ENCODE measurements around the gene TAF3.

Gene TAF3

DNA sequence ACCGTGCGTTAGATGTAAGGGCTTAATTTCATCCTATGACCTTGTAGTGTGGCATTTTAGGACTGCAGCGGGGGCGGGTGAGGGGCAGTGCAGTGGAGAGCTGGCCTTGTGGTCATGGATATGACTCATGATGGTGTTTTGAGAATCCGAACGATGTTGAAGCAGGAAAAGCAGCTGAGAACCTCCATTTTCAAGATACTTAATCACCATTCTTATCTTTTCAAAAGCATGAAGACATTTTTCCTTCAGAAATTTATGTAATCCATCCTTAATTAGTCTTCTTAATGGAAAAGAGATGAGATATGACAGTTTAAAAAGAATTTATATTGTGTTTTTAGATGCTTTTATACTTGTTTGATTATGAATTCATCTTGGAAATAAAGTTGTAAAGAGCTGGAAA, 20.7 kb upstream of the TAF3 start:
- Histone ChIP-seq H3K36me3 (ENCODE audit: control insufficient read depth in 4 of 4, insufficient read depth in 4 of 4, low read length in 3 of 4) (peaks cover 14 to 60% (median 45%) of the 10 kb centered on the region in 4 experiments), H3K4me3 (ENCODE audit: control insufficient read depth in 1 of 7, extremely low read depth in 1 of 7, insufficient read depth in 4 of 7, low read depth in 2 of 7, low read length in 6 of 7) (no peak overlapping the region), H3K9me3 (ENCODE audit: control extremely low read depth in 1 of 5, control insufficient read depth in 4 of 5, insufficient read depth in 2 of 5, low read depth in 1 of 5, low read length in 4 of 5) (no peaks in the 10 kb centered on the region), H3K27ac (ENCODE audit: insufficient read depth in 1 of 2, low read depth in 1 of 2, low read length in 2 of 2, poor library complexity in 1 of 2, severe bottlenecking in 2 of 2) (peak overlapping the region in 1 of 2 experiments; percentile 4), H3K27me3 (replicated peaks in 2 of 5; ENCODE audit: control insufficient read depth in 4 of 5, insufficient read depth in 5 of 5, low read length in 4 of 5) (no peaks in the 10 kb centered on the region), H3K4me1 (ENCODE audit: control extremely low read depth in 1 of 4, control insufficient read depth in 4 of 4, insufficient read depth in 4 of 4, low read length in 3 of 4) (peaks cover 0 to 2% (median 0%) of the 10 kb centered on the region in 4 experiments)
- POLR2A ChIA-PET: no interaction called here
- CTCF ChIA-PET: interaction anchor here (1.5 to 2.4 kb wide), 3 partner anchors 11 to 21 kb away, joined by 4 to 11 read pairs (median 7); partner anchors contain the start of gene TAF3
- peak in 2 of 3 donors; percentile 32 to 37 for DNase-seq
- WGBS (ENCODE audit: insufficient coverage): 94% methylated on average over 2 of the region's 6 CpGs

DNA sequence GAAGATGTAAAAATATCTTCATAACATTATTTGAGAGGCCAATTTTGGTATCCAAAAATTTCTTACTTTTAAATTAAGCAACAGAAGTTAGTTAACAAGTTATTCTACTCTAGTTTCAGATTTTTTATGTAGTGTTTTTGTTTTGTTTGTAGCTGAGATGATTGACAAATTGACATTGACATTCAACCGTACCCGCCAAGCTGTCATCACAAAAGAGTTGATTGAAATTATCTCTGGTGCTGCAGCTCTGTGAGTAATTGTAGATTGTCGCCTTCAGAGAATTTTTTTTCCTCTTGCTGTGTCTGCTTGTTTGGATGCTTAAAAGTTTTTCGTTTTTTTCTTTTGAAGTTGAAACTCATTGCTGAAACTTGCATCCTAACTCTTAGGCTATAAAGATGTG, 15.7 kb upstream of the TAF3 start:
- no peak overlapping the region for H3K4me3 ChIP-seq (ENCODE audit: control insufficient read depth in 1 of 7, extremely low read depth in 1 of 7, insufficient read depth in 4 of 7, low read depth in 2 of 7, low read length in 6 of 7)
- no peaks in the 10 kb centered on the region for H3K4me1 ChIP-seq (ENCODE audit: control extremely low read depth in 1 of 4, control insufficient read depth in 4 of 4, insufficient read depth in 4 of 4, low read length in 3 of 4)
- 89% methylated on average over 3 of the region's 4 CpGs for WGBS (ENCODE audit: insufficient coverage)
- H3K9me3 ChIP-seq (ENCODE audit: control extremely low read depth in 1 of 5, control insufficient read depth in 4 of 5, insufficient read depth in 2 of 5, low read depth in 1 of 5, low read length in 4 of 5): no peaks in the 10 kb centered on the region
- no peaks in the 10 kb centered on the region for H3K27me3 ChIP-seq (replicated peaks in 2 of 5; ENCODE audit: control insufficient read depth in 4 of 5, insufficient read depth in 5 of 5, low read length in 4 of 5)
- H3K27ac ChIP-seq (ENCODE audit: insufficient read depth in 1 of 2, low read depth in 1 of 2, low read length in 2 of 2, poor library complexity in 1 of 2, severe bottlenecking in 2 of 2): no peak overlapping the region
- CTCF ChIA-PET: interaction anchor here (0.9 kb wide), 1 partner anchor 9 kb away, joined by 3 read pairs; no protein-coding TSS in a partner anchor
- H3K36me3 ChIP-seq (ENCODE audit: control insufficient read depth in 4 of 4, insufficient read depth in 4 of 4, low read length in 3 of 4): peaks cover 25 to 90% (median 66%) of the 10 kb centered on the region in 4 experiments
- POLR2A ChIA-PET: no interaction called here
- DNase-seq: no peak

DNA sequence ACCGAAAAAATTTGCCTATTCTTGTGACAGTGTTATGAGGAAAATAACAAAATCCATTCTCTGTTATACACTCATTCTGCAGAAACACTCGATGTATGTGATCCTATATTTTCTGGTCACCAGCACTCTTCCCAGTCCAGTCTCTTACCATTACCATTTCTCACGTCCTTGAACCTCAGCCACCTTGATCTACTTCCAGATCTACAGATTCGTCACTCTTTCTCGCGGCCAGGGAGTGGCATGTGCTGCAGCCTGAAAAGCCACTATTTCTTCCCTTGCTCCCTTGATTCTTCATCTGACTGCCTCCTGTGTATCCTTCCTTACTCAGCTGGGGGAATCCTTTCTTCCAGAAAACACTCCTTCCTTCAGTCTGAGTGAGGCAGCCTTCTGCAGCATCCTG, 14.1 kb upstream of the TAF3 start:
- no peak overlapping the region for H3K4me3 ChIP-seq (ENCODE audit: control insufficient read depth in 1 of 7, extremely low read depth in 1 of 7, insufficient read depth in 4 of 7, low read depth in 2 of 7, low read length in 6 of 7)
- ChIA-PET POLR2A (no interaction called here), CTCF (interaction anchor here (2.3 kb wide), 1 partner anchor 12 kb away, joined by 6 read pairs; no protein-coding TSS in a partner anchor)
- WGBS (ENCODE audit: insufficient coverage): 97% methylated on average over 6 of the region's 6 CpGs
- DNase-seq: no peak
- H3K27ac ChIP-seq (ENCODE audit: insufficient read depth in 1 of 2, low read depth in 1 of 2, low read length in 2 of 2, poor library complexity in 1 of 2, severe bottlenecking in 2 of 2): no peak overlapping the region
- H3K36me3 ChIP-seq (ENCODE audit: control insufficient read depth in 4 of 4, insufficient read depth in 4 of 4, low read length in 3 of 4): peaks cover 25 to 85% (median 63%) of the 10 kb centered on the region in 4 experiments
- no peaks in the 10 kb centered on the region for H3K27me3 ChIP-seq (replicated peaks in 2 of 5; ENCODE audit: control insufficient read depth in 4 of 5, insufficient read depth in 5 of 5, low read length in 4 of 5)
- H3K9me3 ChIP-seq (ENCODE audit: control extremely low read depth in 1 of 5, control insufficient read depth in 4 of 5, insufficient read depth in 2 of 5, low read depth in 1 of 5, low read length in 4 of 5): no peaks in the 10 kb centered on the region
- H3K4me1 ChIP-seq (ENCODE audit: control extremely low read depth in 1 of 4, control insufficient read depth in 4 of 4, insufficient read depth in 4 of 4, low read length in 3 of 4): no peaks in the 10 kb centered on the region

DNA sequence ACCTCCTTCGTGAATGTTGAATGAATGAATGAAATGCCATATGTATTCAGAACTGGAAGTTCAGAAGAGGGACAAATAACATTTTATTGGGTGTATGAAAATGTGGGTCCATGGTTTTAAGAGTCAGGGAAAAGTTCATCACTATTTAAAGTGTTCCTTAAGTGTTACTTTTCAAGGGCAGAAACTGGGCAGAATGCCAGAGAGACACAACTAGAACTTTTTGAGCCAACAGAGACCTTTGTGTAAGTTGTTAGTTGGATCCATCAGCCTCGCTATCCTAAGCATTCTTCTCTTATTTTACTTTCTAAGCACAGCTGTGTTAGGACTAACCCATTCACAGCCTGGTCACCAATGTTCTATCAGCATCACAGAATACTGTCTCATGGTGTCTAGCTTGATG, 13.6 kb upstream of the TAF3 start:
- Histone ChIP-seq H3K27me3 (replicated peaks in 2 of 5; ENCODE audit: control insufficient read depth in 4 of 5, insufficient read depth in 5 of 5, low read length in 4 of 5) (no peaks in the 10 kb centered on the region), H3K36me3 (ENCODE audit: control insufficient read depth in 4 of 4, insufficient read depth in 4 of 4, low read length in 3 of 4) (peaks cover 22 to 80% (median 58%) of the 10 kb centered on the region in 4 experiments), H3K4me3 (ENCODE audit: control insufficient read depth in 1 of 7, extremely low read depth in 1 of 7, insufficient read depth in 4 of 7, low read depth in 2 of 7, low read length in 6 of 7) (no peak overlapping the region), H3K4me1 (ENCODE audit: control extremely low read depth in 1 of 4, control insufficient read depth in 4 of 4, insufficient read depth in 4 of 4, low read length in 3 of 4) (no peaks in the 10 kb centered on the region), H3K9me3 (ENCODE audit: control extremely low read depth in 1 of 5, control insufficient read depth in 4 of 5, insufficient read depth in 2 of 5, low read depth in 1 of 5, low read length in 4 of 5) (no peaks in the 10 kb centered on the region), H3K27ac (ENCODE audit: insufficient read depth in 1 of 2, low read depth in 1 of 2, low read length in 2 of 2, poor library complexity in 1 of 2, severe bottlenecking in 2 of 2) (no peak overlapping the region)
- ChIA-PET CTCF (interaction anchor here (2.3 kb wide), 1 partner anchor 12 kb away, joined by 6 read pairs; no protein-coding TSS in a partner anchor), POLR2A (no interaction called here)
- 90% methylated on average over 2 of the region's 2 CpGs for WGBS (ENCODE audit: insufficient coverage)
- no peak for DNase-seq

DNA sequence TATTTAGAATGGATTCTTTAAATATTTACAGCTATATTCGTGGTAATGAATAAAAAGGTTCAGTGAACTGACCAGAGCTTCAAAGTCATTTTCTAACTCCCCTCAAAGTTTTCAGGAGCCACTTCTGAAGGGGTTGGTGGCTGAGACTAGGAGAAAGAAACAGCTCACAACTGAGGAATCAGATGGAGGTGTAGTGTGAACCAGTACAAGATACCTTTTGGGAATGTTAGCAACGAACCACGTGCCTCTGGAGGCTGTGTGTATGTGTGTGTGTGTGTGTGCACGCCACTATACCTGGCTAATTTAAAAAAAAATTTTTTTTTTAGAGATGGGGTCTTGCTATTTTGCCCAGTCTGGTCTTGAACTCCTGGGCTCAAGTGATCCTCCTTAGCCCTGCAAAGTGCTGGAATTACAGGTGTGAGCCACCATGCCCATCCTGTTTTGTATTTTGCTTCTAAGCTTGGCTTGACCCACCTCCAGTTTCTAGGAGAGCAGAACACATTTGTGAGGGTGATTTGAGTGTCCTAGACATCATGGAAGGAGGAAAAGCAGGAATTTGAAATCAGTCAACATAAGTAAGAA, 9.5 kb upstream of the TAF3 start:
- ChIA-PET POLR2A (no interaction called here), CTCF (interaction anchor here (0.9 to 3.2 kb wide), 5 partner anchors 9 to 21 kb away, joined by 3 to 11 read pairs (median 4); partner anchors contain the start of genes ATP5F1C, KIN and TAF3)
- no CpG with 5 or more reads among the region's 4 CpGs for WGBS (ENCODE audit: insufficient coverage)
- H3K27ac ChIP-seq (ENCODE audit: insufficient read depth in 1 of 2, low read depth in 1 of 2, low read length in 2 of 2, poor library complexity in 1 of 2, severe bottlenecking in 2 of 2): no peak overlapping the region
- H3K4me3 ChIP-seq (ENCODE audit: control insufficient read depth in 1 of 7, extremely low read depth in 1 of 7, insufficient read depth in 4 of 7, low read depth in 2 of 7, low read length in 6 of 7): no peak overlapping the region
- H3K9me3 ChIP-seq (ENCODE audit: control extremely low read depth in 1 of 5, control insufficient read depth in 4 of 5, insufficient read depth in 2 of 5, low read depth in 1 of 5, low read length in 4 of 5): no peaks in the 10 kb centered on the region
- no peaks in the 10 kb centered on the region for H3K4me1 ChIP-seq (ENCODE audit: control extremely low read depth in 1 of 4, control insufficient read depth in 4 of 4, insufficient read depth in 4 of 4, low read length in 3 of 4)
- no peak for DNase-seq
- H3K36me3 ChIP-seq (ENCODE audit: control insufficient read depth in 4 of 4, insufficient read depth in 4 of 4, low read length in 3 of 4): peaks cover 14 to 43% (median 28%) of the 10 kb centered on the region in 4 experiments
- no peaks in the 10 kb centered on the region for H3K27me3 ChIP-seq (replicated peaks in 2 of 5; ENCODE audit: control insufficient read depth in 4 of 5, insufficient read depth in 5 of 5, low read length in 4 of 5)

DNA sequence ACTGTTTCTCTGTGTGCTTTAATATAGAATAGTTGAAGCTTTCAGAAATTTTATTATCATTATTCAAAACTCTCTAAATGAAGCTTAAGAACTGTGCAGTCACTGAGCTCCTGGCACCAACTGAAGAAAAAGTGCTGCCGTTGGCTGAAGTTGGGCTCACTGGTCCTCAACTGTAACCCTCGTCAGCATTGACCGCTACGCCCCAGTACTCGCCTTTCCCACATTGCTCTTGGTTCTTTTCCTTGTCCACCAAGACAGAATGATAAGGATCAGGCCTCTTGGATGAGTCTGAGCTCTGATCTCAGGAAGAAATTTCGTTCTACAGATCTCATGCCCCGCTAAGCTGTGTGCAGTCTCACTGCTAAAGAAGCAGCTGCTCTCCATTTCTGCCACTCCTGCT, 7.9 kb upstream of the TAF3 start:
- Histone ChIP-seq H3K27me3 (replicated peaks in 2 of 5; ENCODE audit: control insufficient read depth in 4 of 5, insufficient read depth in 5 of 5, low read length in 4 of 5) (no peaks in the 10 kb centered on the region), H3K36me3 (ENCODE audit: control insufficient read depth in 4 of 4, insufficient read depth in 4 of 4, low read length in 3 of 4) (peaks cover 0 to 28% (median 16%) of the 10 kb centered on the region in 4 experiments), H3K4me1 (ENCODE audit: control extremely low read depth in 1 of 4, control insufficient read depth in 4 of 4, insufficient read depth in 4 of 4, low read length in 3 of 4) (peaks cover 0 to 5% (median 1%) of the 10 kb centered on the region in 4 experiments), H3K4me3 (ENCODE audit: control insufficient read depth in 1 of 7, extremely low read depth in 1 of 7, insufficient read depth in 4 of 7, low read depth in 2 of 7, low read length in 6 of 7) (no peak overlapping the region), H3K9me3 (ENCODE audit: control extremely low read depth in 1 of 5, control insufficient read depth in 4 of 5, insufficient read depth in 2 of 5, low read depth in 1 of 5, low read length in 4 of 5) (no peaks in the 10 kb centered on the region), H3K27ac (ENCODE audit: insufficient read depth in 1 of 2, low read depth in 1 of 2, low read length in 2 of 2, poor library complexity in 1 of 2, severe bottlenecking in 2 of 2) (no peak overlapping the region)
- ChIA-PET POLR2A (no interaction called here), CTCF (interaction anchor here (1.0 to 1.5 kb wide), 2 partner anchors 12 to 16 kb away, joined by 4 read pairs; no protein-coding TSS in a partner anchor)
- whole genome bisulfite sequencing (ENCODE audit: insufficient coverage): 89% methylated on average over 7 of the region's 7 CpGs
- no peak for DNase-seq

DNA sequence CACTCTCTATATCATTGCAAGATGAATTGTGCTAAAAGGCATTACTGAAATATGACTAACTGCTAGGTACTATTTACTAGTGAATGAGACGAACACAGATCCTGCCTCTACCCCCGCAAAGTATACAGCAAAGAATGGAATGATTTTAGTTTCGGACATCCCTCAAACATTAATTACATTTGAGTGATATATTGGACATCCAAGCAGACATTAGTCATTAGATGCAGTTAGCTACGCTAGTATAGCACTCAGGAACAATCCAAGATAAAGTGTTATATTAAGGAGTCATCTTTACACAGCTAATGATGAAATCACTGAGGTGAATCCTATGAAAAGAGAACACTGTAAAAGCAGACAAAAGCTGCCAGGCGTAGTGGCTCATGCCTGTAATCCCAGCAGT, 7.3 kb upstream of the TAF3 start:
- ChIA-PET CTCF (interaction anchor here (1.0 to 1.5 kb wide), 2 partner anchors 13 to 17 kb away, joined by 4 read pairs; no protein-coding TSS in a partner anchor), POLR2A (no interaction called here)
- peaks cover 0 to 5% (median 1%) of the 10 kb centered on the region in 4 experiments for H3K4me1 ChIP-seq (ENCODE audit: control extremely low read depth in 1 of 4, control insufficient read depth in 4 of 4, insufficient read depth in 4 of 4, low read length in 3 of 4)
- H3K27me3 ChIP-seq (replicated peaks in 2 of 5; ENCODE audit: control insufficient read depth in 4 of 5, insufficient read depth in 5 of 5, low read length in 4 of 5): no peaks in the 10 kb centered on the region
- H3K9me3 ChIP-seq (ENCODE audit: control extremely low read depth in 1 of 5, control insufficient read depth in 4 of 5, insufficient read depth in 2 of 5, low read depth in 1 of 5, low read length in 4 of 5): no peaks in the 10 kb centered on the region
- peaks cover 0 to 24% (median 14%) of the 10 kb centered on the region in 4 experiments for H3K36me3 ChIP-seq (ENCODE audit: control insufficient read depth in 4 of 4, insufficient read depth in 4 of 4, low read length in 3 of 4)
- 100% methylated on average over 2 of the region's 5 CpGs for WGBS (ENCODE audit: insufficient coverage)
- DNase-seq: no peak
- H3K27ac ChIP-seq (ENCODE audit: insufficient read depth in 1 of 2, low read depth in 1 of 2, low read length in 2 of 2, poor library complexity in 1 of 2, severe bottlenecking in 2 of 2): no peak overlapping the region
- no peak overlapping the region for H3K4me3 ChIP-seq (ENCODE audit: control insufficient read depth in 1 of 7, extremely low read depth in 1 of 7, insufficient read depth in 4 of 7, low read depth in 2 of 7, low read length in 6 of 7)
